Liver (tissue), 9 donors: ENCODE results near the gene TMC1. TPM values are rescaled to one million over a fixed set of nuclear protein-coding genes. Genes with fewer than 3 reads are reported as not detected.

Experiments used
- DNase-seq: peaks from one replicate; pipeline ENCODE4 v3.0.0-alpha.2; 2017; ENCODE audit warnings: low spot score
- H3K27ac ChIP-seq, 2 donors: one replicate each; pipeline ENCODE4 v1.7.0; 2013; ENCODE audit warnings: inconsistent platforms in 2 of 2, low read length in 2 of 2, control low read depth in 1 of 2, low read depth in 1 of 2, mild to moderate bottlenecking in 1 of 2
- H3K27me3 ChIP-seq, 4 donors: one replicate each; pipeline versions ENCODE4 v1.6.1 to v1.7.0; 2013; ENCODE audit warnings: low read length in 3 of 4, inconsistent platforms in 1 of 4, mild to moderate bottlenecking in 1 of 4, moderate library complexity in 1 of 4; ENCODE audit not compliant: control insufficient read depth in 4 of 4, insufficient read depth in 4 of 4
- H3K36me3 ChIP-seq, 4 donors: one replicate each; pipeline versions ENCODE4 v1.6.1 to v1.7.0; 2013; ENCODE audit warnings: low read length in 3 of 4, mild to moderate bottlenecking in 3 of 4, low read depth in 1 of 4, moderate library complexity in 1 of 4; ENCODE audit not compliant: control insufficient read depth in 4 of 4, insufficient read depth in 3 of 4
- H3K4me1 ChIP-seq, 4 donors: one replicate each; pipeline versions ENCODE4 v1.6.1 to v1.7.0; 2013; ENCODE audit warnings: low read length in 3 of 4, mild to moderate bottlenecking in 3 of 4, moderate library complexity in 1 of 4; ENCODE audit not compliant: control insufficient read depth in 4 of 4, insufficient read depth in 4 of 4
- H3K4me3 ChIP-seq, 3 donors: one replicate each; pipeline versions ENCODE4 v1.6.1 to v1.7.0; 2013; ENCODE audit warnings: low read length in 3 of 3, control low read depth in 1 of 3, low read depth in 1 of 3, mild to moderate bottlenecking in 1 of 3
- H3K9ac ChIP-seq, 2 donors: one replicate each; pipeline ENCODE4 v1.7.0; 2013; ENCODE audit warnings: low read length in 2 of 2, mild to moderate bottlenecking in 2 of 2, moderate library complexity in 2 of 2, control low read depth in 1 of 2, low read depth in 1 of 2
- H3K9me3 ChIP-seq, 4 donors: one replicate each; pipeline versions ENCODE4 v1.6.1 to v1.7.0; 2013; ENCODE audit warnings: low read length in 3 of 4; ENCODE audit not compliant: control insufficient read depth in 4 of 4
- ATF3 ChIP-seq: IDR thresholded peaks from 2 replicates; pipeline ENCODE4 v1.6.1; 2016; ENCODE audit warnings: antibody characterized with exemption
- CTCF ChIP-seq: fragments of 150-350 bp; IDR thresholded peaks from 2 replicates; pipeline ENCODE4 v1.5.1; 2017; ENCODE audit warnings: improper control_type of control experiment, low read depth, low read length; ENCODE audit not compliant: missing input control
- EGR1 ChIP-seq, 2 donors: IDR thresholded peaks; 2 replicates each; pipeline ENCODE4 v1.6.1; 2016 to 2018; ENCODE audit warnings: antibody characterized with exemption in 2 of 2, low read depth in 2 of 2
- FOXA1 ChIP-seq: IDR thresholded peaks from 2 replicates; pipeline ENCODE4 v1.6.1; 2016; ENCODE audit warnings: antibody characterized with exemption
- FOXA2 ChIP-seq: IDR thresholded peaks from 2 replicates; pipeline ENCODE4 v1.6.1; 2016; ENCODE audit warnings: antibody characterized with exemption
- GABPA ChIP-seq, 2 donors: IDR thresholded peaks in 1 of 2; conservative IDR thresholded peaks in 1 of 2; 2 replicates each; pipeline ENCODE4 v1.6.1; 2016; ENCODE audit warnings: antibody characterized with exemption in 2 of 2, mild to moderate bottlenecking in 1 of 2, moderate library complexity in 1 of 2
- HNF4A ChIP-seq, 2 donors: conservative IDR thresholded peaks; 2 replicates each; pipeline ENCODE4 v1.6.1; 2016; ENCODE audit warnings: antibody characterized with exemption in 2 of 2, mild to moderate bottlenecking in 2 of 2
- JUND ChIP-seq, 2 donors: IDR thresholded peaks; 2 replicates each; pipeline ENCODE4 v1.6.1; 2016; ENCODE audit warnings: antibody characterized with exemption in 2 of 2
- MAX ChIP-seq: IDR thresholded peaks from 2 replicates; pipeline ENCODE4 v1.6.1; 2016; ENCODE audit warnings: antibody characterized with exemption
- RAD21 ChIP-seq, 2 donors: IDR thresholded peaks; 2 replicates each; pipeline ENCODE4 v1.6.1; 2016; ENCODE audit warnings: antibody characterized with exemption in 2 of 2, mild to moderate bottlenecking in 2 of 2
- REST ChIP-seq: IDR thresholded peaks from 2 replicates; pipeline ENCODE4 v1.6.1; 2016; ENCODE audit warnings: antibody characterized with exemption, mild to moderate bottlenecking
- SP1 ChIP-seq: IDR thresholded peaks from 2 replicates; pipeline ENCODE4 v1.6.1; 2018; ENCODE audit warnings: antibody characterized with exemption, mild to moderate bottlenecking
- TAF1 ChIP-seq: conservative IDR thresholded peaks from 2 replicates; pipeline ENCODE4 v1.6.1; 2016; ENCODE audit warnings: antibody characterized with exemption, mild to moderate bottlenecking
- ZBTB33 ChIP-seq: IDR thresholded peaks from 2 replicates; pipeline ENCODE4 v1.6.1; 2016; ENCODE audit warnings: antibody characterized with exemption
- WGBS: extraction: QIAGEN DNeasy Blood & Tissue Kit; methylation state at CpG from one replicate; pipeline ENCODE4 v1.1.7; 2013; 5-methylcytosine and 5-hydroxymethylcytosine counted together
- polyA plus RNA-seq, 2 donors: library from polyadenylated mRNA; stranded (reverse) in 1 of 2; unstranded in 1 of 2; fragments of 200-250 nt in 1 of 2; fragments of >200 nt in 1 of 2; fragmentation: Nextera tagmentation in 1 of 2; extraction: Ambion mirVana in 1 of 2; gene quantifications; one replicate each; pipeline versions ENCODE4 v1.2.1 to v1.2.3, GENCODE V29; 2013 to 2015
- total RNA-seq, 2 donors: library from RNA; depleted of rRNA; stranded (reverse); fragments of >200 nt; gene quantifications; one replicate each; pipeline ENCODE4 v1.2.3, GENCODE V29; 2014
- donor health status: healthy.
- donor health status: healthy.
- donor health status: healthy.
- donor health status: healthy.
- donor health status: healthy.

The TMC1 gene
- total and polyA plus RNA-seq, 4 donors: 0.09 TPM; not detected in 3

GRCh38 chr9:72696511-72696910, 175.1 kb downstream of the TMC1 start:
- no peak overlapping the region for H3K27ac ChIP-seq
- H3K4me3 ChIP-seq: no peak overlapping the region
- DNase-seq: no peak
- no peaks in the 10 kb centered on the region for H3K36me3 ChIP-seq
- TF ChIP-seq FOXA2: no peak
- TF ChIP-seq ATF3: no peak
- no peak overlapping the region for H3K9ac ChIP-seq
- no peaks in the 10 kb centered on the region for H3K4me1 ChIP-seq
- H3K9me3 ChIP-seq: no peaks in the 10 kb centered on the region
- peaks cover 0 to 6% (median 2%) of the 10 kb centered on the region in 4 donors for H3K27me3 ChIP-seq

GRCh38 chr9:72701510-72701909, 180.1 kb downstream of the TMC1 start:
- no peaks in the 10 kb centered on the region for H3K4me1 ChIP-seq
- no peaks in the 10 kb centered on the region for H3K36me3 ChIP-seq
- no peak overlapping the region for H3K9ac ChIP-seq
- no peak overlapping the region for H3K27ac ChIP-seq
- DNase-seq: no peak
- TF ChIP-seq TAF1 (no peak), RAD21 (IDR thresholded peaks at IDR 0.05) (no peak), EGR1 (IDR thresholded peaks at IDR 0.05; ENCODE audit: low read depth in 2 of 2) (no peak), HNF4A (conservative IDR thresholded peaks at IDR 0.05) (no peak), ZBTB33 (no peak), CTCF (no peak), SP1 (no peak), REST (no peak), GABPA (IDR thresholded peaks at IDR 0.05 in 1 of 2, conservative IDR thresholded peaks at IDR 0.05 in 1 of 2) (no peak), FOXA2 (no peak), FOXA1 (no peak), MAX (no peak), JUND (IDR thresholded peaks at IDR 0.05) (no peak)
- WGBS: 95% methylated on average over 3 of the region's 3 CpGs
- H3K9me3 ChIP-seq: no peaks in the 10 kb centered on the region
- H3K27me3 ChIP-seq: peaks cover 0 to 3% (median 0%) of the 10 kb centered on the region in 4 donors
- H3K4me3 ChIP-seq: no peak overlapping the region
